IMR-90 (cell line): ENCODE data around the gene PTPN13.

Source experiments
- BHLHE40 ChIP-seq: fragments of 150-350 bp; IDR thresholded peaks from 2 replicates; pipeline ENCODE4 v1.6.1; 2016; ENCODE audit warnings: mild to moderate bottlenecking, low read depth, low read length
- CEBPB ChIP-seq: IDR thresholded peaks from 2 replicates; pipeline ENCODE4 v1.6.1; 2012; ENCODE audit warnings: low read depth, low read length, improper control_type of control experiment
- CHD1 ChIP-seq: IDR thresholded peaks from 2 replicates; pipeline ENCODE4 v1.6.1; 2012; ENCODE audit warnings: low read depth, low read length, improper control_type of control experiment
- FOS ChIP-seq: fragments of 150-350 bp; IDR thresholded peaks from 2 replicates; pipeline ENCODE4 v1.6.1; 2016; ENCODE audit warnings: low read depth, low read length
- MAFK ChIP-seq: IDR thresholded peaks from 2 replicates; pipeline ENCODE4 v1.6.1; 2012; ENCODE audit warnings: low read depth, low read length, improper control_type of control experiment
- MXI1 ChIP-seq: IDR thresholded peaks from 2 replicates; pipeline ENCODE4 v1.6.1; 2012; ENCODE audit warnings: low read depth, mild to moderate bottlenecking, low read length, moderate library complexity, borderline replicate concordance
- NFE2L2 ChIP-seq: fragments of 150-350 bp; IDR thresholded peaks from 2 replicates; pipeline ENCODE4 v1.6.1; 2016; ENCODE audit warnings: low read depth, mild to moderate bottlenecking, low read length
- POLR2A ChIP-seq: IDR thresholded peaks from 2 replicates; pipeline ENCODE4 v1.6.1; 2012; ENCODE audit warnings: mild to moderate bottlenecking, low read depth, low read length
- RAD21 ChIP-seq: IDR thresholded peaks from 2 replicates; pipeline ENCODE4 v1.6.1; 2012; ENCODE audit warnings: low read length, improper control_type of control experiment
- RFX5 ChIP-seq: IDR thresholded peaks from 2 replicates; pipeline ENCODE4 v1.8.0; 2012; ENCODE audit warnings: low read depth, mild to moderate bottlenecking, low read length, moderate library complexity
- TF ChIP-seq, protein P1 (sequence below): fragments of 150-350 bp; IDR thresholded peaks from 2 replicates; pipeline ENCODE4 v1.6.1; 2016; ENCODE audit warnings: low read depth, mild to moderate bottlenecking, low read length, moderate library complexity, borderline replicate concordance
- TF ChIP-seq, protein P2 (sequence below): conservative IDR thresholded peaks from 2 replicates; pipeline ENCODE4 v1.5.1; 2012; ENCODE audit warnings: mild to moderate bottlenecking, low read depth, low read length, improper control_type of control experiment
- TF ChIP-seq, protein P3 (sequence below): fragments of 150-350 bp; IDR thresholded peaks from 2 replicates; pipeline ENCODE4 v1.6.1; 2017; ENCODE audit warnings: mild to moderate bottlenecking, antibody characterized with exemption, low read length, low read depth

DNA sequence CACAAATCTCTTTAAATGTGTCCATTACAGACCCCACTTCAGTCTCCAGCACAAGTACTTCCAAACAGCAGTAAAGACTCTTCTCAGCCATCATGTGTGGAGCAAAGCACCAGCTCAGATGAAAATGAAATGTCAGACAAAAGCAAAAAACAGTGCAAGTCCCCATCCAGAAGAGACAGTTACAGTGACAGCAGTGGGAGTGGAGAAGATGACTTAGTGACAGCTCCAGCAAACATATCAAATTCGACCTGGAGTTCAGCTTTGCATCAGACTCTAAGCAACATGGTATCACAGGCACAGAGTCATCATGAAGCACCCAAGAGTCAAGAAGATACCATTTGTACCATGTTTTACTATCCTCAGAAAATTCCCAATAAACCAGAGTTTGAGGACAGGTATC is 177.0 kb downstream of the PTPN13 start:
- TF ChIP-seq, protein P1, sequence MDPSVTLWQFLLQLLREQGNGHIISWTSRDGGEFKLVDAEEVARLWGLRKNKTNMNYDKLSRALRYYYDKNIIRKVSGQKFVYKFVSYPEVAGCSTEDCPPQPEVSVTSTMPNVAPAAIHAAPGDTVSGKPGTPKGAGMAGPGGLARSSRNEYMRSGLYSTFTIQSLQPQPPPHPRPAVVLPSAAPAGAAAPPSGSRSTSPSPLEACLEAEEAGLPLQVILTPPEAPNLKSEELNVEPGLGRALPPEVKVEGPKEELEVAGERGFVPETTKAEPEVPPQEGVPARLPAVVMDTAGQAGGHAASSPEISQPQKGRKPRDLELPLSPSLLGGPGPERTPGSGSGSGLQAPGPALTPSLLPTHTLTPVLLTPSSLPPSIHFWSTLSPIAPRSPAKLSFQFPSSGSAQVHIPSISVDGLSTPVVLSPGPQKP: no peak
- TF ChIP-seq BHLHE40 (no peak), CEBPB (no peak), RFX5 (no peak), CHD1 (no peak), MXI1 (no peak), FOS (no peak), MAFK (no peak), RAD21 (no peak), POLR2A (no peak), NFE2L2 (no peak)
- TF ChIP-seq, protein P2, sequence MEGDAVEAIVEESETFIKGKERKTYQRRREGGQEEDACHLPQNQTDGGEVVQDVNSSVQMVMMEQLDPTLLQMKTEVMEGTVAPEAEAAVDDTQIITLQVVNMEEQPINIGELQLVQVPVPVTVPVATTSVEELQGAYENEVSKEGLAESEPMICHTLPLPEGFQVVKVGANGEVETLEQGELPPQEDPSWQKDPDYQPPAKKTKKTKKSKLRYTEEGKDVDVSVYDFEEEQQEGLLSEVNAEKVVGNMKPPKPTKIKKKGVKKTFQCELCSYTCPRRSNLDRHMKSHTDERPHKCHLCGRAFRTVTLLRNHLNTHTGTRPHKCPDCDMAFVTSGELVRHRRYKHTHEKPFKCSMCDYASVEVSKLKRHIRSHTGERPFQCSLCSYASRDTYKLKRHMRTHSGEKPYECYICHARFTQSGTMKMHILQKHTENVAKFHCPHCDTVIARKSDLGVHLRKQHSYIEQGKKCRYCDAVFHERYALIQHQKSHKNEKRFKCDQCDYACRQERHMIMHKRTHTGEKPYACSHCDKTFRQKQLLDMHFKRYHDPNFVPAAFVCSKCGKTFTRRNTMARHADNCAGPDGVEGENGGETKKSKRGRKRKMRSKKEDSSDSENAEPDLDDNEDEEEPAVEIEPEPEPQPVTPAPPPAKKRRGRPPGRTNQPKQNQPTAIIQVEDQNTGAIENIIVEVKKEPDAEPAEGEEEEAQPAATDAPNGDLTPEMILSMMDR: no peak
- TF ChIP-seq, protein P3, sequence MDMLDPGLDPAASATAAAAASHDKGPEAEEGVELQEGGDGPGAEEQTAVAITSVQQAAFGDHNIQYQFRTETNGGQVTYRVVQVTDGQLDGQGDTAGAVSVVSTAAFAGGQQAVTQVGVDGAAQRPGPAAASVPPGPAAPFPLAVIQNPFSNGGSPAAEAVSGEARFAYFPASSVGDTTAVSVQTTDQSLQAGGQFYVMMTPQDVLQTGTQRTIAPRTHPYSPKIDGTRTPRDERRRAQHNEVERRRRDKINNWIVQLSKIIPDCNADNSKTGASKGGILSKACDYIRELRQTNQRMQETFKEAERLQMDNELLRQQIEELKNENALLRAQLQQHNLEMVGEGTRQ: no peak
